Esophagus squamous epithelium (tissue), 5 donors: ENCODE measurements around the gene SYNE2. TPM values are rescaled to one million over a fixed set of nuclear protein-coding genes. Genes with fewer than 3 reads are reported as not detected.
A peak's percentile ranks its signal among the peaks of the same experiment; 100 is the strongest.

Source experiments
- DNase-seq: peaks from one replicate; lab custom pipeline; 2025; lab: John Stamatoyannopoulos, UW
- H3K27ac ChIP-seq, 4 donors: fragments of 200-600 bp; sonication (generic); one replicate each; pipeline ENCODE4 v1.5.1; 2016 to 2019; ENCODE audit warnings: mild to moderate bottlenecking in 1 of 4
- H3K27me3 ChIP-seq, 4 donors: fragments of 200-600 bp; sonication (generic); 1 replicate in 3 of 4; 2 replicates in 1 of 4; pipeline versions ENCODE4 v1.5.1 to v1.6.0; 2017 to 2021; ENCODE audit warnings: antibody characterized with exemption in 1 of 4
- H3K36me3 ChIP-seq, 3 donors: fragments of 200-600 bp; sonication (generic); one replicate each; pipeline ENCODE4 v1.5.1; 2016 to 2019
- H3K4me1 ChIP-seq, 3 donors: fragments of 200-600 bp; sonication (generic); one replicate each; pipeline ENCODE4 v1.5.1; 2017 to 2019
- H3K4me3 ChIP-seq, 4 donors: fragments of 200-600 bp; sonication (generic); 1 replicate in 3 of 4; 2 replicates in 1 of 4; pipeline ENCODE4 v1.5.1; 2016 to 2019; ENCODE audit warnings: mild to moderate bottlenecking in 2 of 4, moderate library complexity in 1 of 4
- H3K9me3 ChIP-seq, 3 donors: fragments of 200-600 bp; sonication (generic); one replicate each; pipeline ENCODE4 v1.5.1; 2016 to 2019
- CTCF ChIP-seq, 6 experiments: fragments of 450-650 bp in 4 of 6; fragments of 200-600 bp in 2 of 6; sonication (generic) in 2 of 6; IDR thresholded peaks; one replicate each; pipeline ENCODE4 v1.5.1; 2016 to 2019; ENCODE audit warnings: antibody characterized with exemption in 6 of 6, mild to moderate bottlenecking in 4 of 6, moderate library complexity in 4 of 6
- POLR2A ChIP-seq, 4 donors: fragments of 450-650 bp; IDR thresholded peaks; one replicate each; pipeline ENCODE4 v1.6.1; 2017; ENCODE audit warnings: antibody characterized with exemption in 4 of 4, mild to moderate bottlenecking in 4 of 4, moderate library complexity in 3 of 4
- WGBS, 2 donors: methylation state at CpG; one replicate each; pipeline ENCODE4 v1.1.5; 2018; 5-methylcytosine and 5-hydroxymethylcytosine counted together
- intact Hi-C: fragments of 100-400 bp; cut with DNase I; formaldehyde crosslinking; loops from one replicate; pipeline ENCODE4 v1.15.0; 2022
- total RNA-seq, 4 donors: library from RNA; depleted of rRNA; stranded (reverse); fragments of >200 nt; gene quantifications; one replicate each; pipeline ENCODE4 v1.1.0, GENCODE V29; 2016
- donor health status: DM: yes; HTN: yes; CAD: no.

Gene SYNE2
- total RNA-seq, 4 donors from 2014 or later: 128 to 197 (median 145) TPM

GRCh38 chr14:64248689-64249088, 395.9 kb downstream of the SYNE2 start:
- no peaks in the 10 kb centered on the region for H3K36me3 ChIP-seq
- 77 to 90% methylated on average over 4 of the region's 4 CpGs for WGBS, 2 donors

GRCh38 chr14:64249363-64249762, 396.6 kb downstream of the SYNE2 start:
- WGBS, 2 donors: 73 to 76% methylated on average over 7 of the region's 7 CpGs
- TF ChIP-seq POLR2A (IDR thresholded peaks at IDR 0.05) (no peak), CTCF (IDR thresholded peaks at IDR 0.05) (no peak)
- H3K27ac ChIP-seq: no peak overlapping the region
- no peak for DNase-seq
- intact Hi-C loops: no loop called here
- H3K36me3 ChIP-seq: no peaks in the 10 kb centered on the region
- H3K4me3 ChIP-seq: no peak overlapping the region
- H3K27me3 ChIP-seq: no peaks in the 10 kb centered on the region
- H3K9me3 ChIP-seq: no peaks in the 10 kb centered on the region
- peaks cover 0 to 24% (median 0%) of the 10 kb centered on the region in 3 donors for H3K4me1 ChIP-seq

More at GRCh38 chr14:64248689-64249088, 395.9 kb downstream of the SYNE2 start:
- intact Hi-C loops: no loop called here
- no peak for TF ChIP-seq POLR2A (IDR thresholded peaks at IDR 0.05)
- TF ChIP-seq CTCF (IDR thresholded peaks at IDR 0.05): no peak
- Histone ChIP-seq H3K9me3 (no peaks in the 10 kb centered on the region), H3K27ac (peak overlapping the region in 1 of 4 donors; percentile 1), H3K27me3 (no peaks in the 10 kb centered on the region), H3K4me1 (peaks cover 0 to 29% (median 0%) of the 10 kb centered on the region in 3 donors), H3K4me3 (no peak overlapping the region)
- DNase-seq: no peak

GRCh38 chr14:64253672-64254071, 400.9 kb downstream of the SYNE2 start:
- TF ChIP-seq CTCF (IDR thresholded peaks at IDR 0.05) (no peak), POLR2A (IDR thresholded peaks at IDR 0.05) (no peak)
- intact Hi-C loops: no loop called here
- Histone ChIP-seq H3K36me3 (no peaks in the 10 kb centered on the region), H3K9me3 (no peaks in the 10 kb centered on the region), H3K27me3 (no peaks in the 10 kb centered on the region), H3K4me3 (no peak overlapping the region), H3K27ac (no peak overlapping the region), H3K4me1 (peaks cover 0 to 2% (median 0%) of the 10 kb centered on the region in 3 donors)
- no peak for DNase-seq
- 44 to 52% methylated on average over 3 of the region's 3 CpGs for WGBS, 2 donors

- no peak overlapping the region for H3K27ac ChIP-seq
- H3K9me3 ChIP-seq: no peaks in the 10 kb centered on the region
- DNase-seq: no peak
- H3K4me3 ChIP-seq: no peak overlapping the region
- no peaks in the 10 kb centered on the region for H3K27me3 ChIP-seq
- no peaks in the 10 kb centered on the region for H3K36me3 ChIP-seq
- intact Hi-C loops: no loop called here
- no peak for TF ChIP-seq POLR2A (IDR thresholded peaks at IDR 0.05)
- no peak for TF ChIP-seq CTCF (IDR thresholded peaks at IDR 0.05)
- WGBS, 2 donors: 69 to 89% methylated on average over 1 of the region's 1 CpG
- no peaks in the 10 kb centered on the region for H3K4me1 ChIP-seq
Measured at GRCh38 chr14:64255756-64256155, 403.0 kb downstream of the SYNE2 start.

- Histone ChIP-seq H3K27ac (no peak overlapping the region), H3K9me3 (no peaks in the 10 kb centered on the region), H3K4me1 (no peaks in the 10 kb centered on the region), H3K36me3 (no peaks in the 10 kb centered on the region), H3K27me3 (no peaks in the 10 kb centered on the region), H3K4me3 (no peak overlapping the region)
- DNase-seq: no peak
- TF ChIP-seq CTCF (IDR thresholded peaks at IDR 0.05): no peak
- no peak for TF ChIP-seq POLR2A (IDR thresholded peaks at IDR 0.05)
- intact Hi-C loops: no loop called here
- 94% methylated on average over 3 to 15 of the region's 21 CpGs for WGBS, 2 donors
Measured at GRCh38 chr14:64260418-64260817, 407.6 kb downstream of the SYNE2 start.
